Tibial artery (tissue), 4 donors: Measurements from ENCODE around the gene CEP290.

Experiments used
- DNase-seq, 2 donors: peaks; one replicate each; pipeline ENCODE4 v3.0.0-alpha.2; 2019
- H3K27ac ChIP-seq, 2 donors: fragments of 200-600 bp; sonication (generic) in 1 of 2; 1 replicate in 1 of 2; 2 replicates in 1 of 2; pipeline ENCODE4 v1.5.1; 2018 to 2019; ENCODE audit warnings: mild to moderate bottlenecking in 1 of 2
- H3K27me3 ChIP-seq, 2 donors: fragments of 200-600 bp; sonication (generic) in 1 of 2; one replicate each; pipeline versions ENCODE4 v1.5.1 to v1.6.0; 2016 to 2019
- H3K36me3 ChIP-seq, 3 donors: fragments of 200-600 bp; sonication (generic) in 2 of 3; one replicate each; pipeline ENCODE4 v1.5.1; 2016 to 2019; ENCODE audit warnings: mild to moderate bottlenecking in 2 of 3
- H3K4me1 ChIP-seq, 4 donors: fragments of 200-600 bp; sonication (generic) in 2 of 4; 1 replicate in 3 of 4; 2 replicates in 1 of 4; pipeline ENCODE4 v1.5.1; 2016 to 2019
- H3K4me3 ChIP-seq, 2 donors: fragments of 200-600 bp; sonication (generic) in 1 of 2; 1 replicate in 1 of 2; 2 replicates in 1 of 2; pipeline ENCODE4 v1.5.1; 2018 to 2019; ENCODE audit warnings: mild to moderate bottlenecking in 2 of 2
- H3K9me3 ChIP-seq, 3 donors: fragments of 200-600 bp; sonication (generic) in 1 of 3; one replicate each; pipeline ENCODE4 v1.5.1; 2016 to 2019
- CTCF ChIP-seq, 2 experiments: fragments of 200-600 bp in 1 of 2; fragments of 450-650 bp in 1 of 2; IDR thresholded peaks; one replicate each; pipeline ENCODE4 v1.5.1; 2017 to 2019; ENCODE audit warnings: antibody characterized with exemption in 2 of 2, mild to moderate bottlenecking in 1 of 2, moderate library complexity in 1 of 2
- intact Hi-C: fragments of 100-400 bp; cut with DNase I; formaldehyde crosslinking; loops from one replicate; pipeline ENCODE4 v1.15.0; 2023; ENCODE audit warnings: low total_unique reads

Gene CEP290

GRCh38 chr12:88122666-88123065, 19.2 kb downstream of the CEP290 start:
- Histone ChIP-seq H3K4me1 (no peaks in the 10 kb centered on the region), H3K4me3 (no peak overlapping the region), H3K27me3 (no peaks in the 10 kb centered on the region), H3K36me3 (peaks cover 10 to 56% (median 38%) of the 10 kb centered on the region in 3 donors), H3K9me3 (no peaks in the 10 kb centered on the region), H3K27ac (no peak overlapping the region)
- no peak for TF ChIP-seq CTCF (IDR thresholded peaks at IDR 0.05)
- DNase-seq, result no peak
- intact Hi-C loops, result no loop called here

- no peak overlapping the region for H3K4me3 ChIP-seq
- no peaks in the 10 kb centered on the region for H3K27me3 ChIP-seq
- TF ChIP-seq CTCF (IDR thresholded peaks at IDR 0.05), result no peak
- no peak overlapping the region for H3K27ac ChIP-seq
- intact Hi-C loops, result no loop called here
- H3K9me3 ChIP-seq, result no peaks in the 10 kb centered on the region
- no peaks in the 10 kb centered on the region for H3K4me1 ChIP-seq
- DNase-seq, result no peak
- peaks cover 21 to 32% (median 23%) of the 10 kb centered on the region in 3 donors for H3K36me3 ChIP-seq
Observed at GRCh38 chr12:88113871-88114270, 28.0 kb downstream of the CEP290 start.

GRCh38 chr12:88111074-88111652, 30.7 kb downstream of the CEP290 start:
- Histone ChIP-seq H3K4me3 (no peak overlapping the region), H3K27me3 (no peaks in the 10 kb centered on the region), H3K9me3 (no peaks in the 10 kb centered on the region), H3K27ac (no peak overlapping the region), H3K36me3 (peaks cover 11 to 25% (median 22%) of the 10 kb centered on the region in 3 donors), H3K4me1 (no peaks in the 10 kb centered on the region)
- TF ChIP-seq CTCF (IDR thresholded peaks at IDR 0.05), result peak in 1 of 2 experiments; percentile 26
- DNase-seq, result no peak
- intact Hi-C loops, result no loop called here

- Histone ChIP-seq H3K4me1 (no peaks in the 10 kb centered on the region), H3K27ac (no peak overlapping the region), H3K4me3 (no peak overlapping the region), H3K9me3 (no peaks in the 10 kb centered on the region), H3K27me3 (no peaks in the 10 kb centered on the region), H3K36me3 (peaks cover 11 to 29% (median 17%) of the 10 kb centered on the region in 3 donors)
- TF ChIP-seq CTCF (IDR thresholded peaks at IDR 0.05), result no peak
- DNase-seq, result no peak
- intact Hi-C loops, result loop anchor here (10.0 kb wide), 1 partner anchor 57 kb away; no protein-coding TSS in a partner anchor
Observed at GRCh38 chr12:88108021-88108420, 33.9 kb downstream of the CEP290 start.

- no peaks in the 10 kb centered on the region for H3K4me1 ChIP-seq
- no peaks in the 10 kb centered on the region for H3K27me3 ChIP-seq
- intact Hi-C loops, result no loop called here
- DNase-seq, result no peak
- TF ChIP-seq CTCF (IDR thresholded peaks at IDR 0.05), result no peak
- H3K36me3 ChIP-seq, result peaks cover 19 to 37% (median 34%) of the 10 kb centered on the region in 3 donors
- no peak overlapping the region for H3K27ac ChIP-seq
- H3K4me3 ChIP-seq, result no peak overlapping the region
- no peaks in the 10 kb centered on the region for H3K9me3 ChIP-seq
Observed at GRCh38 chr12:88093573-88093972, 48.3 kb downstream of the CEP290 start.

GRCh38 chr12:88092771-88093170, 49.1 kb downstream of the CEP290 start:
- Histone ChIP-seq H3K4me3 (no peak overlapping the region), H3K27ac (no peak overlapping the region), H3K36me3 (peaks cover 11 to 39% (median 30%) of the 10 kb centered on the region in 3 donors), H3K27me3 (no peaks in the 10 kb centered on the region), H3K9me3 (no peaks in the 10 kb centered on the region), H3K4me1 (no peaks in the 10 kb centered on the region)
- no peak for DNase-seq
- no peak for TF ChIP-seq CTCF (IDR thresholded peaks at IDR 0.05)
- intact Hi-C loops, result no loop called here
